ENCODE data around the gene COL15A1. TPM values are rescaled to one million over a fixed set of nuclear protein-coding genes. Genes with fewer than 3 reads are reported as not detected.

Gene COL15A1
- total RNA-seq, 4 donors from 2014 or later, result 8.0 to 15.2 (median 12.8) TPM

- Histone ChIP-seq H3K4me3 (replicated peaks in 1 of 3) (no peak overlapping the region), H3K27ac (no peak overlapping the region), H3K9me3 (no peaks in the 10 kb centered on the region), H3K36me3 (no peaks in the 10 kb centered on the region), H3K27me3 (no peaks in the 10 kb centered on the region), H3K4me1 (peaks cover 4 to 12% of the 10 kb centered on the region in 2 donors)
- DNase-seq, result no peak
- no peak for TF ChIP-seq POLR2A (IDR thresholded peaks at IDR 0.05)
- TF ChIP-seq, protein P1, sequence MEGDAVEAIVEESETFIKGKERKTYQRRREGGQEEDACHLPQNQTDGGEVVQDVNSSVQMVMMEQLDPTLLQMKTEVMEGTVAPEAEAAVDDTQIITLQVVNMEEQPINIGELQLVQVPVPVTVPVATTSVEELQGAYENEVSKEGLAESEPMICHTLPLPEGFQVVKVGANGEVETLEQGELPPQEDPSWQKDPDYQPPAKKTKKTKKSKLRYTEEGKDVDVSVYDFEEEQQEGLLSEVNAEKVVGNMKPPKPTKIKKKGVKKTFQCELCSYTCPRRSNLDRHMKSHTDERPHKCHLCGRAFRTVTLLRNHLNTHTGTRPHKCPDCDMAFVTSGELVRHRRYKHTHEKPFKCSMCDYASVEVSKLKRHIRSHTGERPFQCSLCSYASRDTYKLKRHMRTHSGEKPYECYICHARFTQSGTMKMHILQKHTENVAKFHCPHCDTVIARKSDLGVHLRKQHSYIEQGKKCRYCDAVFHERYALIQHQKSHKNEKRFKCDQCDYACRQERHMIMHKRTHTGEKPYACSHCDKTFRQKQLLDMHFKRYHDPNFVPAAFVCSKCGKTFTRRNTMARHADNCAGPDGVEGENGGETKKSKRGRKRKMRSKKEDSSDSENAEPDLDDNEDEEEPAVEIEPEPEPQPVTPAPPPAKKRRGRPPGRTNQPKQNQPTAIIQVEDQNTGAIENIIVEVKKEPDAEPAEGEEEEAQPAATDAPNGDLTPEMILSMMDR (IDR thresholded peaks at IDR 0.05), result no peak
- 76 to 89% methylated on average over 2 of the region's 2 CpGs for WGBS, 2 donors
- intact Hi-C loops (cut with DNase I), result no loop called here
Measured at GRCh38 chr9:98925956-98926355, 17.8 kb upstream of the COL15A1 start.

- Histone ChIP-seq H3K9me3 (no peaks in the 10 kb centered on the region), H3K27ac (no peak overlapping the region), H3K36me3 (no peaks in the 10 kb centered on the region), H3K4me3 (replicated peaks in 1 of 3) (no peak overlapping the region), H3K27me3 (no peaks in the 10 kb centered on the region), H3K4me1 (peaks cover 4 to 12% of the 10 kb centered on the region in 2 donors)
- no peak for DNase-seq
- intact Hi-C loops (cut with DNase I), result no loop called here
- TF ChIP-seq POLR2A (IDR thresholded peaks at IDR 0.05), result no peak
- TF ChIP-seq, protein P1 (IDR thresholded peaks at IDR 0.05), result no peak
- 52 to 63% methylated on average over 6 of the region's 6 CpGs for WGBS, 2 donors
Measured at GRCh38 chr9:98927724-98928123, 16.0 kb upstream of the COL15A1 start.

GRCh38 chr9:98929071-98929470 lies 14.6 kb upstream of the COL15A1 start:
- Histone ChIP-seq H3K27ac (no peak overlapping the region), H3K36me3 (no peaks in the 10 kb centered on the region), H3K4me1 (peaks cover 4 to 12% of the 10 kb centered on the region in 2 donors), H3K4me3 (replicated peaks in 1 of 3) (no peak overlapping the region), H3K27me3 (no peaks in the 10 kb centered on the region), H3K9me3 (no peaks in the 10 kb centered on the region)
- no peak for DNase-seq
- TF ChIP-seq POLR2A (IDR thresholded peaks at IDR 0.05), result no peak
- TF ChIP-seq, protein P1 (IDR thresholded peaks at IDR 0.05), result no peak
- 74 to 85% methylated on average over 2 of the region's 2 CpGs for WGBS, 2 donors
- intact Hi-C loops (cut with DNase I), result no loop called here

- WGBS, 2 donors, result 71 to 83% methylated on average over 10 of the region's 10 CpGs
- no peak for TF ChIP-seq POLR2A (IDR thresholded peaks at IDR 0.05)
- TF ChIP-seq, protein P1 (IDR thresholded peaks at IDR 0.05), result no peak
- H3K4me3 ChIP-seq (replicated peaks in 1 of 3), result no peak overlapping the region
- no peak for DNase-seq
- peaks cover 4 to 10% of the 10 kb centered on the region in 2 donors for H3K4me1 ChIP-seq
- H3K9me3 ChIP-seq, result no peaks in the 10 kb centered on the region
- no peaks in the 10 kb centered on the region for H3K27me3 ChIP-seq
- intact Hi-C loops (cut with DNase I), result no loop called here
- H3K36me3 ChIP-seq, result no peaks in the 10 kb centered on the region
- H3K27ac ChIP-seq, result no peak overlapping the region
Measured at GRCh38 chr9:98929895-98930341, 13.8 kb upstream of the COL15A1 start.

DNA sequence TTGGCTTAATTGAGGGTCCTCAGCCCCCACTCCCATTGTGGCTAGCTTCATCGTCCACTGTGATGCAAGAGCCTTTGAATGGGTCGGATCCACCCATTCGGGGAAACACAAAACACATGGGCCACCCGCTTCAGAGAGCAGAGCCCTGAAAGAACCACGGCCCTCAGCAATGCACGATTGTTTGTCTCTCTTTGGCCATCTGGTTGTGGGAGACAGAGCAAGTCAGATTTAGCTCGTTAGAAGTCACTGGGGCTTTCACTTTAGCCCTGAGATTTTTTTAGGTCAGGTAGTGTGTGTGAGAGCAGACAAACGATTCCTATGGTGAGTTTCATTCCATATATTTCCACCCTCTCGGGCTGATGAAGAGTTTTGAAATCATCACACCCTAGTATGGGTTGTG lies 12.9 kb upstream of the COL15A1 start:
- DNase-seq, result no peak
- intact Hi-C loops (cut with DNase I), result no loop called here
- Histone ChIP-seq H3K4me3 (replicated peaks in 1 of 3) (no peak overlapping the region), H3K4me1 (peaks cover 0 to 2% of the 10 kb centered on the region in 2 donors), H3K36me3 (no peaks in the 10 kb centered on the region), H3K27me3 (no peaks in the 10 kb centered on the region), H3K27ac (no peak overlapping the region), H3K9me3 (no peaks in the 10 kb centered on the region)
- WGBS, 2 donors, result 80 to 85% methylated on average over 8 to 9 of the region's 9 CpGs
- TF ChIP-seq, protein P1 (IDR thresholded peaks at IDR 0.05), result no peak
- no peak for TF ChIP-seq POLR2A (IDR thresholded peaks at IDR 0.05)
